T-helper 2 cell (primary cell): Measurements from ENCODE around the gene PIP4K2C.
A peak's percentile ranks its signal among the peaks of the same experiment; 100 is the strongest.
"Not testable (repeated sequence)": the region's sequence is repeated elsewhere in the genome, so short reads cannot be mapped to it uniquely, and the experiment has no call there.

Experiments used
- DNase-seq, 5 experiments: peaks; one replicate each; pipeline versions ENCODE4 v3.0.0 to v3.0.0-alpha.2; 2012 to 2022

The PIP4K2C gene

GRCh38 chr12:57560516-57560915, 30.5 kb upstream of the PIP4K2C start:
- DNase-seq, result no peak

- not testable (repeated sequence) for DNase-seq
Measured at GRCh38 chr12:57561117-57561516, 29.9 kb upstream of the PIP4K2C start.

- no peak for DNase-seq
Measured at GRCh38 chr12:57563358-57563757, 27.6 kb upstream of the PIP4K2C start.

- DNase-seq, result no peak
Measured at GRCh38 chr12:57564178-57564740, 26.7 kb upstream of the PIP4K2C start.

- DNase-seq, result no peak
Measured at GRCh38 chr12:57568838-57569237, 22.2 kb upstream of the PIP4K2C start.

- no peak for DNase-seq
Measured at GRCh38 chr12:57569858-57570257, 21.1 kb upstream of the PIP4K2C start.

- DNase-seq, result not testable (repeated sequence)
Measured at GRCh38 chr12:57570438-57570837, 20.6 kb upstream of the PIP4K2C start.

- no peak for DNase-seq
Measured at GRCh38 chr12:57571926-57572762, 18.8 kb upstream of the PIP4K2C start.

- no peak for DNase-seq
Measured at GRCh38 chr12:57574795-57575194, 16.2 kb upstream of the PIP4K2C start.

- DNase-seq, result no peak
Measured at GRCh38 chr12:57575771-57576612, 15.0 kb upstream of the PIP4K2C start.

GRCh38 chr12:57576613-57577160, 14.3 kb upstream of the PIP4K2C start:
- no peak for DNase-seq

- no peak for DNase-seq
Measured at GRCh38 chr12:57577981-57578758, 12.8 kb upstream of the PIP4K2C start.

- no peak for DNase-seq
Measured at GRCh38 chr12:57579011-57579410, 12.0 kb upstream of the PIP4K2C start.

GRCh38 chr12:57579677-57580465, 11.1 kb upstream of the PIP4K2C start:
- DNase-seq, result no peak

- no peak for DNase-seq
Measured at GRCh38 chr12:57580466-57580795, 10.6 kb upstream of the PIP4K2C start.

- no peak for DNase-seq
Measured at GRCh38 chr12:57581802-57582201, 9.2 kb upstream of the PIP4K2C start.

GRCh38 chr12:57582440-57582839, 8.6 kb upstream of the PIP4K2C start:
- no peak for DNase-seq

- DNase-seq, result peak in 4 of 5 experiments; percentile 43 to 81 (median 57)
Measured at GRCh38 chr12:57583008-57583831, 7.8 kb upstream of the PIP4K2C start.

GRCh38 chr12:57584050-57584449, 6.9 kb upstream of the PIP4K2C start:
- no peak for DNase-seq

- no peak for DNase-seq
Measured at GRCh38 chr12:57584690-57585089, 6.3 kb upstream of the PIP4K2C start.

- no peak for DNase-seq
Measured at GRCh38 chr12:57585156-57585555, 5.8 kb upstream of the PIP4K2C start.
